GM23338 (cell line): ENCODE data around the gene PPIA. TPM values are rescaled to one million over a fixed set of nuclear protein-coding genes. Genes with fewer than 3 reads are reported as not detected.

Source experiments
- ATAC-seq: fragments of 200-7000 bp; cut with Tn5 transposase; 3 replicates; pipeline ENCODE4 v1.9.1; 2020
- DNase-seq: peaks from one replicate; pipeline ENCODE4 v3.0.0-alpha.2; 2015; ENCODE audit warnings: low spot score
- H2AFZ ChIP-seq: fragments of 200-600 bp; sonication (generic); 2 replicates; pipeline ENCODE4 v1.8.0; 2016; ENCODE audit warnings: antibody characterized with exemption, mild to moderate bottlenecking, moderate library complexity
- H3F3A ChIP-seq: fragments of 200-600 bp; sonication (generic); replicated peaks from 2 replicates; pipeline ENCODE4 v1.8.0; 2017; ENCODE audit warnings: antibody characterized with exemption, mixed run types, low read depth
- H3K27ac ChIP-seq: fragments of 200-600 bp; sonication (generic); 2 replicates; pipeline ENCODE4 v1.6.1; 2016; ENCODE audit warnings: low read depth
- H3K27me3 ChIP-seq: fragments of 200-600 bp; sonication (generic); 2 replicates; pipeline ENCODE4 v1.8.0; 2016; ENCODE audit warnings: mild to moderate bottlenecking, mixed run types, moderate library complexity; ENCODE audit not compliant: insufficient read depth
- H3K36me3 ChIP-seq: fragments of 200-600 bp; sonication (generic); 2 replicates; pipeline ENCODE4 v1.8.0; 2016; ENCODE audit warnings: mild to moderate bottlenecking; ENCODE audit not compliant: insufficient read depth
- H3K4me1 ChIP-seq: fragments of 200-600 bp; sonication (generic); 2 replicates; pipeline ENCODE4 v1.8.0; 2016; ENCODE audit warnings: mild to moderate bottlenecking, moderate library complexity; ENCODE audit not compliant: insufficient read depth
- H3K4me2 ChIP-seq: fragments of 200-600 bp; sonication (generic); 2 replicates; pipeline ENCODE4 v1.7.1; 2017; ENCODE audit warnings: mixed run types
- H3K4me3 ChIP-seq: fragments of 200-600 bp; sonication (generic); 2 replicates; pipeline ENCODE4 v1.6.1; 2016; ENCODE audit warnings: mixed run types
- H3K79me2 ChIP-seq: fragments of 200-600 bp; sonication (generic); replicated peaks from 2 replicates; pipeline ENCODE4 v1.8.0; 2017; ENCODE audit warnings: mild to moderate bottlenecking; ENCODE audit not compliant: insufficient read depth
- H3K9me2 ChIP-seq: fragments of 200-600 bp; sonication (generic); 2 replicates; pipeline ENCODE4 v1.8.0; 2017; ENCODE audit not compliant: insufficient read depth
- H4K20me1 ChIP-seq: fragments of 200-600 bp; sonication (generic); replicated peaks from 2 replicates; pipeline ENCODE4 v1.8.0; 2017; ENCODE audit warnings: mild to moderate bottlenecking; ENCODE audit not compliant: insufficient read depth
- H3K27ac Mint-ChIP-seq: 2 replicates; pipeline ENCODE4 v1.8.0; 2020; ENCODE audit warnings: inconsistent platforms, mild to moderate bottlenecking, moderate library complexity, mixed read lengths
- H3K27me3 Mint-ChIP-seq: 3 replicates; pipeline ENCODE4 v1.8.0; 2022; ENCODE audit warnings: low read depth, mild to moderate bottlenecking, moderate library complexity, mixed read lengths, inconsistent platforms; ENCODE audit not compliant: insufficient read depth, poor library complexity
- H3K36me3 Mint-ChIP-seq: 3 replicates; pipeline ENCODE4 v1.8.0; 2021; ENCODE audit warnings: low read depth, mild to moderate bottlenecking, inconsistent platforms, moderate library complexity, mixed read lengths
- H3K4me1 Mint-ChIP-seq: 3 replicates; pipeline ENCODE4 v1.8.0; 2020; ENCODE audit warnings: mild to moderate bottlenecking, inconsistent platforms, mixed read lengths
- H3K4me3 Mint-ChIP-seq: 3 replicates; pipeline ENCODE4 v1.8.0; 2021; ENCODE audit warnings: moderate library complexity, mild to moderate bottlenecking, inconsistent platforms, mixed read lengths
- H3K9me3 Mint-ChIP-seq: 3 replicates; pipeline ENCODE4 v1.8.0; 2020; ENCODE audit warnings: moderate library complexity, mild to moderate bottlenecking, inconsistent platforms, mixed read lengths
- CREB1 ChIP-seq: fragments of 250-450 bp; sonication (Bioruptor Pico); IDR thresholded peaks from 2 replicates; pipeline ENCODE4 v1.5.0; 2020; ENCODE audit warnings: low read depth, mild to moderate bottlenecking, moderate library complexity
- CTCF ChIP-seq, 2 experiments: fragments of 200-600 bp in 1 of 2; sonication (generic) in 1 of 2; conservative IDR thresholded peaks; 2 replicates each; pipeline versions ENCODE4 v1.5.1 to v1.6.1; 2016 to 2017; ENCODE audit warnings: antibody characterized with exemption in 2 of 2, low read depth in 2 of 2, mild to moderate bottlenecking in 2 of 2, moderate library complexity in 1 of 2
- EZH2phosphoT487 ChIP-seq: fragments of 200-600 bp; sonication (generic); IDR thresholded peaks from one replicate; pipeline ENCODE4 v1.8.1; 2018; ENCODE audit warnings: antibody characterized with exemption; ENCODE audit not compliant: unreplicated experiment
- JUNB ChIP-seq: IDR thresholded peaks from one replicate; pipeline ENCODE4 v1.6.1; 2016; ENCODE audit warnings: antibody characterized with exemption; ENCODE audit not compliant: unreplicated experiment
- NANOG ChIP-seq: IDR thresholded peaks from 2 replicates; pipeline ENCODE4 v1.6.1; 2016; ENCODE audit warnings: antibody characterized with exemption, borderline replicate concordance
- STAT1 ChIP-seq: IDR thresholded peaks from one replicate; pipeline ENCODE4 v1.6.1; 2016; ENCODE audit warnings: antibody characterized with exemption; ENCODE audit not compliant: unreplicated experiment
- ZNF114 ChIP-seq: fragments of 250-450 bp; sonication (Bioruptor Pico); IDR thresholded peaks from 2 replicates; pipeline ENCODE4 v1.5.0; 2020; ENCODE audit warnings: mild to moderate bottlenecking, moderate library complexity
- ZNF331 ChIP-seq: fragments of 250-450 bp; sonication (Bioruptor Pico); IDR thresholded peaks from 2 replicates; pipeline ENCODE4 v1.5.0; 2020; ENCODE audit warnings: low read depth, mild to moderate bottlenecking, moderate library complexity
- ZNF462 ChIP-seq: fragments of 250-450 bp; sonication (Bioruptor Pico); IDR thresholded peaks from 2 replicates; pipeline ENCODE4 v1.5.0; 2020; ENCODE audit warnings: mild to moderate bottlenecking, moderate library complexity
- polyA plus RNA-seq: library from polyadenylated mRNA; unstranded; fragments of >200 nt; fragmentation: Nextera tagmentation; extraction: Ambion mirVana; gene quantifications from 2 replicates; pipeline ENCODE4 v1.2.1, GENCODE V29; 2016
- total RNA-seq: library from RNA; depleted of rRNA; stranded (reverse); fragments of >200 nt; shearing (Covaris generic); gene quantifications from 2 replicates; pipeline ENCODE4 v1.2.3, GENCODE V29; 2014

The PPIA gene
- total and polyA plus RNA-seq, 2 experiments from 2014 or later = 4,367 to 6,524 TPM

DNA sequence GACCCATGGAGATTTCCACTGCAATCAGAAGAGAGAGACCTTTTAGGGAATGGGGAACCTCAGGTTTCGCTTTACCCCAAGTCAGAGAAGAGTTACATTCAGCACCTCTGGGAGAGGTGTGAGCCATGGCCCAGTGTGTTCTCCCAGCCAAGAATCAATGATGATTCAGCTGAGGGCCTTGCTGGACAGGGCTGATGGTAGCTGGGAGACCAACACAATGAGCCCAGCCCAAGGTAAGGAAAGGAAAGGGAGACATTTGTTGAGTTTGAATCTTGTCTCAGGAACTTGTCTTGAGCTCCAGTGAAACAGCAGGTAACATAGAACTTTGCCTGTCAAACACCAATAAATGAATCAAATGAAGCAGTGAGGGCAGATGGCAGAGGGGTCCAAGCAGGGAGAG, 14.0 kb upstream of the PPIA start:
- Histone ChIP-seq H3K4me3 (no peak overlapping the region), H3K79me2 (no peaks in the 10 kb centered on the region), H4K20me1 (no peaks in the 10 kb centered on the region), H3F3A (no peaks in the 10 kb centered on the region), H3K4me2 (no peak overlapping the region), H3K27ac (no peak overlapping the region), H2AFZ (no peak overlapping the region), H3K36me3 (no peaks in the 10 kb centered on the region), H3K4me1 (no peaks in the 10 kb centered on the region), H3K27me3 (no peaks in the 10 kb centered on the region), H3K9me2 (no peaks in the 10 kb centered on the region)
- DNase-seq (no peak), ATAC-seq (no peak)
- Mint-ChIP-seq H3K4me1 (no peaks in the 10 kb centered on the region), H3K9me3 (peaks cover 22% of the 10 kb centered on the region), H3K27ac (no peak overlapping the region), H3K4me3 (no peak overlapping the region; the same call in 2 of the 3 replicates), H3K27me3 (peaks cover 2% of the 10 kb centered on the region), H3K36me3 (no peaks in the 10 kb centered on the region; the same call in 2 of the 3 replicates)
- TF ChIP-seq NANOG (no peak), EZH2phosphoT487 (no peak), ZNF331 (CRISPR knock-in tag) (no peak), JUNB (no peak), ZNF462 (no peak)

DNA sequence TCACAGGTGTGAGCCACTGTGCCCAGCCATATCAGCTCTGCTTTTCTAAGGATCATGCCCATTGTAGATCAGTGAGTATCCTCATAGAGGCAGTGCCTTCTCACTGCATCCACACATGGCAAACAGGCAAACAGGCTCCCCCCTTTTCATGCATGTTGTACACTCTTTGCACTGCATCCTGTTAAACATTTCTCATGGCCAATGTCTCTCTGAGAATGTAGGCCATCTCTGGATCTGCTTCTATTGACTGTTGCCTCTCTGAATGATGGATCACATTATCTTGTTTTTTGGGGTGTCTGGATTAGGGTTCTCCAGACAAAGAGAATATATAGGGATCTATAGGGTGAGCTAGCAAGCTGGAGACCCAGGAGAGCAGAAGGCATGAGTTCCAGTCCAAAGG, 13.1 kb upstream of the PPIA start:
- no peaks in the 10 kb centered on the region; the same call in 2 of the 3 replicates for H3K36me3 Mint-ChIP-seq
- H3K27me3 Mint-ChIP-seq = peaks cover 2% of the 10 kb centered on the region
- no peak for ATAC-seq
- TF ChIP-seq NANOG (no peak), EZH2phosphoT487 (no peak), STAT1 (no peak), CTCF (conservative IDR thresholded peaks at IDR 0.05; ENCODE audit: low read depth in 2 of 2) (no peak), ZNF114 (CRISPR knock-in tag) (no peak), CREB1 (CRISPR knock-in tag) (no peak)

More for the DNA sequence above, 13.1 kb upstream of the PPIA start:
- Histone ChIP-seq H3K4me3 (no peak overlapping the region), H3K4me2 (no peak overlapping the region), H3K79me2 (no peaks in the 10 kb centered on the region), H2AFZ (no peak overlapping the region), H3K9me2 (no peaks in the 10 kb centered on the region), H3K36me3 (no peaks in the 10 kb centered on the region), H3K27ac (no peak overlapping the region), H3K27me3 (no peaks in the 10 kb centered on the region), H4K20me1 (no peaks in the 10 kb centered on the region), H3F3A (no peaks in the 10 kb centered on the region), H3K4me1 (no peaks in the 10 kb centered on the region)
- Mint-ChIP-seq H3K4me3 (no peak overlapping the region), H3K4me1 (no peaks in the 10 kb centered on the region), H3K27ac (no peak overlapping the region), H3K9me3 (peaks cover 22% of the 10 kb centered on the region)
- no peak for DNase-seq
